HG02588 (cell line): ENCODE data around the gene EPS8L1.

Source experiments
- ATAC-seq: cut with Tn5 transposase; IDR thresholded peaks from one replicate; pipeline ENCODE4 v1.9.1; 2021; ENCODE audit warnings: mild to moderate bottlenecking, moderate library complexity; ENCODE audit not compliant: unreplicated experiment

The EPS8L1 gene

DNA sequence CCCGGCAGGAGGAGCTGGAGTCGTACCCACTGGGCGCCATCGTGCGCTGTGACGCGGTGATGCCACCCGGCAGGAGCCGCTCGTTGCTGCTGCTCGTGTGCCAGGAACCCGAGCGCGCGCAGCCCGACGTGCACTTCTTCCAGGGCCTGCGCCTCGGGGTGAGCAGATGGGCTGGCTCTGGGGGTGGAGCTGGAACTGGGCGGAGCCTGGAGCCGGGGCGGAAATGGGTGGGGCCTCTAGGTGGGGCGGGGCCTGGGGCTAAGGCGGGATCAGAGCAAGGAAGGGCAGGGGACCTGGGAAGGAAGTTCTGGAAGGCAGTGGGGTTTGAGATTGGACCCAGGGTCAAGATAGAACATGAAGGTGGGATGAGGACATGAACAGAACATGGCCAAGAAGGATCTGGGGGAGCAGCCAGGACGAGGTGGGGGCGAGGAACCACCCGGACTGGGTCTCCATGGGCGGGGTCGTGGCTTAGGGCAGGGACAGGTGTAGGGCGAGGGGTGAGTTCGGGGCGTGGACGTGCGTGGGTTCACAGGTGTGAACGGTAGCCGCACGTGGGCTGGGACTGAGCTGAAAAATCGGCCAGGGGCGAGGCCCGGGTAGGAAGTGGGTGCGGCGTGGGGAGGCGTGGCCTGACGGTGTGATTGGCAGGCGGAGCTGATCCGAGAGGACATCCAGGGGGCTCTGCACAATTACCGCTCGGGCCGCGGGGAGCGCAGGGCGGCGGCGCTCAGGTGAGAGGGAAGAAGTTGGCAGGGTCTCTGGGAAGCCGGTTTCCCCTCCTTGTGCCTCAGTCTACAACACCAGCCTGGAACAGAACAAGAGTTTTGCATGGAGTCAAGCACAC is 4.7 kb downstream of the EPS8L1 start:
- no peak for ATAC-seq

DNA sequence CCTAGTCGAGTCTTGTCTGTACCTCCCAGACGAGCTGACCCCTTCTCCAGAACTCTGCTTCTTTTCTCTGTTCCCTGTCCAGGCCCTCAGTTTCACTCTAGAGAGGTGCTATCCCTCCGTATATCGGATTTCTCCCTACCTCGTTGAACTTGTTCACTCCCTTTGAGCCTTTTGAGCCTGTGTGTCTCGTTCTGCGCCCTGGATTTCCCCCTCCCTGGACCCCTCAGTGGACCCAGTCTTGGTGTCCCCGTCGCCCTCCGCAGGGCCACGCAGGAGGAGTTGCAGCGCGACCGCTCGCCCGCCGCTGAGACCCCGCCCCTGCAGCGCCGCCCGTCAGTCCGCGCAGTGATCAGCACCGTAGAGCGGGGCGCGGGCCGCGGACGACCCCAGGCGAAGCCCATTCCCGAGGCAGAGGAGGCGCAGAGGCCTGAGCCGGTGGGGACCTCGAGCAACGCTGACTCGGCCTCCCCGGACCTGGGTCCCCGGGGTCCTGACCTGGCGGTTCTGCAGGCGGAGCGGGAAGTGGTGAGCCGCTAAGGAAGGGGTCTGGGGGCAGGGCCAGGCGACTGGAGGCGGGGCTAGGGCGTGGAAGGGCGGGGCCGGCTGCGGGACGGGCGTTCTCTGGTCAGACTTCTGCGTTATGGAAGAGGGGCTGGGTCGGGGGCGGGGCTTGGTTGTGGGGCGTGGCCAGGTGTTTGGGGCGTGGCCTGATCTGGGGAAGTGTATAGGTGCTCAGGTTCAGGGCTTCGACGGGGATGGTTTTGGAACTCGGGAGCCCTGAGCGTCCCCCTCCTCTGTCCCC is 5.5 kb downstream of the EPS8L1 start:
- ATAC-seq = peak; percentile 59

DNA sequence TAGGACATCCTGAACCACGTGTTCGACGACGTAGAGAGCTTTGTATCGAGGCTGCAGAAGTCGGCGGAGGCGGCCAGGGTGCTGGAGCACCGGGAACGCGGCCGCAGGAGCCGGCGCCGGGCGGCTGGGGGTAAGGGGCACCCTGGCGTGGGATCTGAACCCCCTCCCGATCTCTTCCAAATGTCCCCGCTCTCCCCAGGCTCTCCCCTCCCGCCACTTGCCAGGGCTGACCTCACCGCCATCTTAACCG is 6.0 kb downstream of the EPS8L1 start:
- peak; percentile 3 for ATAC-seq

DNA sequence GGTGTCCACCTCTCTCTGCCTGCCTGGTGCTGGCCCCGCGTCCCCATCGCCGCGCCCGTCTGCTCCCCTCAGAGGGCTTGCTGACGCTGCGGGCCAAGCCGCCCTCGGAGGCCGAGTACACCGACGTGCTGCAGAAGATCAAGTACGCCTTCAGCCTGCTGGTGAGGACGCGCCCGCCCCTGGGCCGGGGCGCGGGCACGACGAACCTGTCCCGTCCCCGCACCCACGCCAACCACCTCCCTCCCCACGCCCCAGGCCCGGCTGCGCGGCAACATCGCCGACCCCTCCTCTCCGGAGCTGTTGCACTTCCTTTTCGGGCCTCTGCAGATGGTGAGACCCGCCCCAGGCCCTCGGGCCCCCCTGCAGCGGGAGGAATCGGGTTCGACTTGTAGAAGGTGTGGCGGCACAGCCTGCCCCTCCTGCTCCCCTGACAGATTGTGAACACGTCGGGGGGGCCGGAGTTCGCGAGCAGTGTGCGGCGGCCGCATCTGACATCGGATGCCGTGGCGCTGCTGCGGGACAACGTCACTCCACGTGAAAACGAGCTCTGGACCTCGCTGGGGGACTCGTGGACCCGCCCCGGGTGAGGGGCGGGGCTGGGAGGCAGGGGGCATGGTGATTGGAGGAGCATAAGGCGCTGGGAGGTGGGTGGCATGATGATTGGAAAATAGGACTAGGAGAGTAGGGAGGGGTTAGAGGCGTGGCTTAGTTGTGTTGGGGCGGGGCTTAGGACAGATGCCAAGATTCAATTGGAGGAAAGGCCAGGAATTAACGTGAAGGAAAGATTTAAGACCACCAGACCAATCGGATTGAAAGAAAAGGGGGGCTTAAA is 6.6 kb downstream of the EPS8L1 start:
- no peak for ATAC-seq

DNA sequence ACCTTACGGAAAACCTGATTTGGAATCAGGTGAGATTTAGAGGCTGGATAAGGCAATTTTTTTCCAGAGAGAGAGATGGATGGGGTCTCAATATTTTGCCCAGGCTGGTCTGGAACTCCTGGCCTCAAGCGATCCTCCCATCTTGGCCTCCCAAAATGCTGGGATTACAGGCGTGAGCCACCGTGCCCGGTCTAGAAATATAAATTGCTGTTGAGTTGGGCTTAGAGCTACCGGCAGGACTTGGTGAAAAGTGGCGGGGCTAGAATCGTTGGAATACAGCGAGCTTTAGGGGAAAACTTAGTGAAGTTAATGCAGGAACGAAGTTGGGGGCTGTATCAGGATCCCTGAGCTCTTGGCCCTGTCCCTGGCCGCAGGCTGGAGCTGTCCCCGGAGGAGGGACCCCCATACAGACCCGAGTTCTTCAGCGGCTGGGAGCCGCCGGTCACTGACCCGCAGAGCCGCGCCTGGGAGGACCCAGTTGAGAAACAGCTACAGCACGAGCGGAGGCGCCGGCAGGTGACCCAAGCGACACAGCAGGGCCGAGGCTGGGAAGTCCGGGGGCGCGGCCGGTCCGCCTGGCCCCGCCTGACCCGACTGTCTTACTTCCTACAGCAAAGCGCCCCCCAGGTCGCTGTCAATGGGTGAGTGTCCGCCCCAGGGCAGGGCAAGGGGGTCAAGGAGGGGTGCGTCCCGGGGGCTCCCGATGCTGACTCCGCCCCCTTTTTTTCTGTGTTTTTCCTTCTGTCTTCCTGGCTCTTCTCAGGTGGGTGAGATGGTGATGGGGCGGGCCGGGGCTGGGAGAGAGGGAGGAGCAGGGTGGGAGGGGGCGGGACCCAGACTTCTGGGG is 7.6 kb downstream of the EPS8L1 start:
- no peak for ATAC-seq

DNA sequence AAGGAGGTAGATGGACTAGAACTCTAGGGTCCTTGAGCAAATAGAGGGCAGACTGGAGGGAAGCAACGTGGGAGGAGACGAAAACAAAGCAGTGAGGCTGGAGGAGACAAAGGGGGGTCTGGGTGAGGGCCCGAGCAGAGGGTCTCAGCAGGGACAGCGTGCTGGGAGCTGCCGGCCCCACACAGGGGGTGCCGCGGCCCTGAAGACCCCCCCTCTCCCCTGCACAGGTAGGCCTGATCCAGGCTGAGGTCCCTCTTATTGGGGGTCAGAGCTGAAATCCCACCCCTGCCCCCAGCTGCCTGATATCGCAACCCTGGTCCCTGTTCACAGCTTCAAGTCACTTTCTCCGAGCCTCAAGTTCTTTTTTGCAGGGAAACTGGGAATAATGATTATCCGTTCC is 8.7 kb downstream of the EPS8L1 start:
- ATAC-seq = no peak

DNA sequence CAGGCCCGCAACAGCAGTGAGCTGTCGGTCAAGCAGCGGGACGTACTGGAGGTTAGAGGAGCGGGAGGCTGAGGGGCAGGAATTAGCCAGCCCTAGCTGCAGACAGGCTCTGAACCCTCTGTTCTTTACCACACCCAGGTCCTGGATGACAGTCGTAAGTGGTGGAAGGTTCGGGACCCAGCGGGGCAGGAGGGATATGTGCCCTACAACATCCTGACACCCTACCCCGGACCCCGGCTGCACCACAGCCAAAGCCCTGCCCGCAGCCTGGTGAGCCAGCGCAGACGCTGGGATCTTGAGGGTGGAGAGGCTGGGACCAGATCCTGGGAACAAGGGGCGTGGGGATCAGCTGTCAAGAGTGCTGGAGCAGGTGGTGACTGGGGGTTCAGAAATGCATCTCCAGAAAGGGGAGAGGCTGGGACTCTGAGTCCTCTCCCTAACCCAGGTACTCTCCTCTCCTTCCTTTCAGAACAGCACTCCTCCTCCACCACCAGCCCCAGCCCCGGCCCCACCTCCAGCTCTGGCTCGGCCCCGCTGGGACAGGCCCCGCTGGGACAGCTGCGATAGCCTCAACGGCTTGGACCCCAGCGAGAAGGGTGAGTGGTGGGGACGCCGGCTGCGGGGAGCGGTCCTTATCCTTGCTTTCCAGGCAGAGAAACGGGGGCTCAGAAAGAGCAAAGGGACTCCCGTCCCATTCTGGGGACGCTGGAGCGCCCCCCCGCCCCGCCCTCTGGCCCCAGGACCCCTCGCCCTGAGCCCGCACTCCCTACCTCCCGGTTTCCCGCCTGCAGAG is 10.4 kb downstream of the EPS8L1 start:
- no peak for ATAC-seq

DNA sequence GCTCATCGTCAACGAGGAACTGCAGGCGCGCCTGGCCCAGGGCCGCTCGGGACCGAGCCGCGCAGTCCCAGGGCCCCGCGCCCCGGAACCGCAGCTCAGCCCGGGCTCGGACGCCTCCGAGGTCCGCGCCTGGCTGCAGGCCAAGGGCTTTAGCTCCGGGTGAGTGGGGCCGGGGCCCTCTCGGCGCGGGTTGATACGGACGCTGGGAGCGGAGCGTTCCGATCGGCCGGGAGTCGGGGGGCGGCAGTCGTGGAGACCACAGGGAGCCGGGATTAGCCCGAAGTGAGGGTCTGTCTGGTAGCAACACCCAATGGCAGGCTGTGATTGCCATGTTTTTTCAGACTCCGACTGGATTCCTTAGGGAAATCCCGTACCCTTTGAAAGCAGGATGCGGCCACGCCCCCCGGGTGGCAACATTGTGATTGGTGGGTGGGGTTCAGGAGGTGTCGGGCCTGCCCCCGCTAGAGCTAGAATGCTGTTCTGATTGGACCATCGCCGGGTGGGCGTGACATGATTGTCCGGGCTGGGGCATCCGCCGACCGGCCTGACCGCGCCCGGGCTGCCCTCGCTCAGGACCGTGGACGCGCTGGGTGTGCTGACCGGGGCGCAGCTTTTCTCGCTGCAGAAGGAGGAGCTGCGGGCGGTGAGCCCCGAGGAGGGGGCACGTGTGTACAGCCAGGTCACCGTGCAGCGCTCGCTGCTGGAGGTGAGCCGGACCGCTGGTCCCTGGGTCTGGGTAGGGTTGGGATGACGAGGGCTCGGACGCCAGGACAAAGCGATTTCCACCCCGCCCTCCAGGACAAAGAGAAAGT is 11.3 kb downstream of the EPS8L1 start:
- no peak for ATAC-seq

DNA sequence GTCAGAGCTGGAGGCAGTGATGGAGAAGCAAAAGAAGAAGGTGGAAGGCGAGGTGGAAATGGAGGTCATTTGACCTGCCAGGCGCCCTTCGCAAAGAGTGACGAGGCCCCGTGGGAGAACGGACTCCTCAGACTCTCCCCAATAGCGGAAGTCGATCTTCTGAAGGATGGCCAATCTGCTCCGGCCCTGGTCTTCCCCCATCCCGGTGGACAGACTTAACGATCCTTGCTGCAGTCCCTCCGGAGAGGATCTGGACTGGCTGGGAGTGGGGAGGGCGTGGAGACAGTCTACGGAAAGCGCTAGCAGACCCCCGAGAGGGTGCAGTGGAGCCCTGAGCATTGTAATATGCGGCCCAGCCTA is 11.9 kb downstream of the EPS8L1 start:
- ATAC-seq = no peak

DNA sequence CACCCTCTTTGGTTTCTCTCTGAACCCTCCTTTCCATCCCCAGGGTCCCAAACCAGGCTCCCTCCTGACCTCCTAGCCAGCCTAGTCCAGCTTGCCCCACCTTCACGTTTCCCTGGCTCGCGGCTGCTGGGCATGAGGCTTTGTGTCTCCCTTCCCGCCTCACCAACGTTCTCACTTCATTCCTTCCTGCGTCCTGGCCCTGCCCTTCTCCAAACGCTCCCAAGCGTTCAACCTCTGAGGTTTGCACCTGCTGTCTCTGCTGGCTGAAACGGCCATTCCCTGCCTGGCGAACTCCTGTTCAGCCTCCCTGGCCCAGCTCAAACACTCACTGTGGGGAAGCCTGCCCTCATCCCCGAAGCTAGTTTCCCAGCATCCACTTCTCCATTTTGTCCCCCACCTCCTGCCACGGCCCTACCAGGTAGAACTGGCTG is 12.4 kb downstream of the EPS8L1 start:
- ATAC-seq = no peak

DNA sequence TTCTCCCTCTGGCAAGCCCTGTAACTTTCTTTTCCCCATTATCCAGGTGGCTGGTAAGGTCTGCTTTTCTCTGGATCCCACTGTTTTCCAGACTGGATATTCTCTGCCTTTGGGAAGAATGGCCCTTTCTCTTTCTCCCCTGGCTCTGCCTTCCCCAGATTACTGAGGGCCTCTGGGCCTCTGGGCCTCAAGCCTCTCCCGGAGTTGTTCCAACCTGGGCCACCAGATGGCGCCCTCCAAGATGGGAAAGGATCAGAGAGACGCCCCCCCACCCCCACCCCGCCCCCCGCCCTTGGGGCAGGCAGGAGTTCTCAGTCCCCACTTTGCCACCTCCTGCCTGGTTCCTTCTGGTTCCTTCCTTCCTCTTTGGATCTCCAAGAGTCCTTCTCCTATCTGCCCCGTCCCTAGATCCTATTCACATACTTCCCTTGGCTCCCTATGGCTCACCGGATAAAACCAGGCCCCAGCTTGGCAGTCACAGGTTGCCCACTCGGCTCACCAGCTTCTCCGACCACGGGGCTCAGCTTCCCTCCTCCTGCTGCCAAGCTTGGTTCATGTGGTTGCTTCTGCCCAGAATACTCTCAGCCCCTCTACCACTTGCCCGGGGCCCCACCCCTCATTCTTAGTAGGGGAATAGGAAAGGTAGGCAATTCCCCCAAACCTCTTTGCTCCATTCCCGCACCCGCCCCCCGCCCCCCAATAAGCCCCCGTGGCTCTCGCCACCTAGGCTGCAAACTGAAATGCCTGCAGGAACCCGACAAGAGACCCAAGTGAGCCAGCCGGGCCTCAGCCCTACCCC is 13.1 kb downstream of the EPS8L1 start:
- ATAC-seq = no peak

DNA sequence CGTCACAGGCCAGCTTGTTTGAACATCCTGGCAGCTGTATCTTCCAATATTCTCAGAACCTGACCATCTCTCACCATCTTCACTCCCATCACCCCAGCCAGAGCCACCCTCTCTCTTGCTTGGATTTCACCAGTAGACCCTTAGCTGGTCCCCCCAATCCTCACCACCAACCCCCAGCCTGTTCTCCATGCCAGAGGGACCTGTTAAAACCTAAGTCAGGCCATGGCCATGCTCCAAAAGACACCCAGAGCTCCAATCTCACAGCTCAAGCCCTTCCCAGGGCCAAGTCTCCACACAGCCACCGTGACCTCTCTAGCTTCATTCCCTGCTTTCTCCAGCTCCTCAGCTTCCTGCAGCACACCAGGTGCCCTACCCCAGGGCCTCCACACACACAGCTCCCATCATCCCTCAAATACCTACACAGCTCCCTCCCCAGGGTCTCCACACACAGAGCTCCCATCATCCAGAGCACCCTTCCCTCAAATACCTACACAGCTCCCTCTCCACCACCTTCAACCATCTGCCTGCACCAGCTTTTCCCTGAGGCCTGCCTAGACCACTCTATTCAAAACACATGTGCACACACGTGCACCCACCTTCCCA is 13.8 kb downstream of the EPS8L1 start:
- ATAC-seq = no peak

DNA sequence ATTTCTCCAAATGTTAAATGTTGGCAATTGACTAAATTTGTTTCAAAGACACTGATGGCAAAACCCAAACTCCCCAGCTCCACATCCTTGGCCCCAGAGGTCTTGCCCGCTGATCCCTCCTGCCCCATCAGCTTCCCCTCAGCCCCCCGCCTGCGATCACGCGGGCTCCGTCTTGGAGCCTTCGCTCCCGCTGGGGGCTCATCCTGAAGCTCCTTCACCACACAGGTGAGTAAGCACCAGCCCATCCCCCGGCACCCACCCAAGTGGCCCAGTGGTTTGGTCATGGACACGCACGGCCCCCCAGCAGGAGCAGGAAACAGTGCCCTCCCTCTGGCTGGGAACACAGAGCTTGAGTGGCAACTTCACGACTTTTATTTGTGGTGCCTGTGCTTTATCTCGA is 14.9 kb downstream of the EPS8L1 start:
- no peak for ATAC-seq

DNA sequence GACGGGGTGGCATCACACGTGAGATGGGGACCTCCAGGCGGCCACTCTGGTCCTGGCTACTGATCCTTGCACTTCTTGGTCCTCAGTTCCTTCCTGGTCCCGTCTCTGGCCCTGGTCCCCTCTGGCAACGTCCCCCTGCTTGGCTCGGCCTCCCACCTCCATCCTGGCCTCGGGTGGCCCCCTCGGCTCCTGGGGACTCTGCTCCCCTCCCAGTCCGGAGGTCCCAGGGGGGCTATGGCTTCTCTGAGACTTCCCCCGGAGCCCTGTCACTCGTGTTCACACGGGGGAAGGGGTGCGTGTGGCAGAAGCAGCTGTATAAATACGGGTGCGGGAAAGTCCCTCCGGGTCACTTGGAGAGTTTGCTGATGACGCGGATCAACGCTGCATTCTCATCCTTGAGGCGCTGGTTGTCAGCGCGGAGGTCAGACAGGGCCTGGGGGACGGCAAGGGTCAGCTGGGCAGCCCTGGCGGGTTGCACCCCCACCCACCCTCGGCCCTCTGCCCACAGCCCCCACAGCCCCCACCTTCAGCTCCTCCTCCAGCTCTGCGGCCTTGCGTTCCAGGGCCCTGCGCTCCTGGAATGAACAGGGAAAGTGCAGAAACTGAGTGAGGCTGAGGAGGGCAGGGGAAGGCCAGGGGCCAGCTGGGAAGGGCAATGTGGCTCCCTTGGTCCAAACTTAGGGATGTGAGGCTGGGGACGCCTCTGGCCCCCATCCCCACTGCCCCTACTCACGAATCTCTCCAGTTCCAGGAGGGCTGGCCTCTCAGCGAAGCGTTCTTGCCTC is 15.6 kb downstream of the EPS8L1 start:
- ATAC-seq = no peak

DNA sequence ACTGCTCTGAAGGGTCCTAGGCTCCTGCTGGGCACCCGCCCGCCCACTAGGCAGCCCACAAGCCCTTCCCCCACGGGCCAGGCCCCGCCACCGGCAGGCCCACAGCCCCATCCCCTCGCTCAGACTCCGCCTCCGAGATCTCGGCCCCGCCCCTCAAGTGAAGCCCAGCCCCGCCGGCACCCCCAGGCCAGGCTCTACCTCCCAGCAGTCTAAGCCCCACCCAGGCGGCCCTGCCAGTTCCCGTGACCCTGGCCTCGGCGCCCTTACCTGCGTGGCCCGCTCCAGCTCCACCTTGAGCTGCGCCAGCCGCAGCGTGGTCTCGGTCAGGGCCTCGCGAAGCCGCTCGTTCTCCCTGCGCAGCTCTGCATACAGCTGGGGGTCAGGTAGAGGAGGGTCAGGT is 16.3 kb downstream of the EPS8L1 start:
- ATAC-seq = no peak

DNA sequence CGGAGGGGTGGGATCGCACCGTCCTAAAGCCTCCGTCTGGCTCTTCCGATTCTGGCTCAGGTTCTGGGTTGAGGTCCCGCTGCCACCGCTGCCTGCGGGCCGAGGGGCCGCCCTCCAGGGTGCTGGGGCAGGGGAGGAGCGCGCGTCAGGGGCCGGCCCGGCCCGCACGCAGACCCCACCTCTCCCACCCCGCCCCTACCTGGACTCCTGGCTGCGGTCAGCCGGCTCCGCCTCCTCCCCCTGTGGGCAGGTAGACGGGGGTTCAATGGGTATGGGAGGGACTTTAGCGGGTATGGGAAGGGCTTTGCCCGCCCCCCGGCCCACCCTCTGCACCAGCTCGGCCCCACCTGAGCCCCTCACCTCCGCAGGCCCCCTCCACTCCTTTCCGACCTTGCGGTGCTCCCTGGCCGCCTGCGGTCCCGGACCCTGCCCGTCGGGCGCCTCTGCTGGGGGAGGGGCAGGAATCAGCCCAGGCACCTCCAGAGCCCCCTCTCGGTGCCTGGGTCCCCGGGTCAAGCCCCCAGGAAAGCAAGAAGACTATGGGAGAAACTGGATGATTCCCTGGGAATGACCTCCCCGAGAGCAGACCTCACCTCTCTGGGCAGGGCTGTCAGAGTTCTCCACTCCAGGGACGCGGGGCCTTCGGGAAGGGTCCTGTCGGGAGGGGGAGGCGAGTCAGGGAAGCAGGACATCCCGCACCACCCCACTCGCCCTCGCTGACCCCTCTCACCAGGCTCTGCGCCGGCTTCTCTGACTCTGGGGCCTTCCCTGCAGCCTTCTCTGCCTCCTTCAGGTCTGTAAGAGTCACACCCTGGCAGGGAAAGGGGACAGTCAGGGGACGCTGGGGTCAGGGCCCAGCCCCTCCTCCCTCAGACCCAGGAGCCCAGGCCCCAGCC is 17.0 kb downstream of the EPS8L1 start:
- ATAC-seq = no peak
